IPS-NIHi7 (cell line): ENCODE measurements around the gene SLC9A3.

Experiments
- DNase-seq: peaks from one replicate; pipeline ENCODE4 v3.0.0; 2012; ENCODE audit warnings: mixed read lengths; ENCODE audit errors: extremely low spot score

Gene SLC9A3

GRCh38 chr5:430214-430925 lies 93.9 kb downstream of the SLC9A3 start:
- DNase-seq, result no peak

- no peak for DNase-seq
Observed at GRCh38 chr5:429453-430188, 94.6 kb downstream of the SLC9A3 start.

GRCh38 chr5:428754-429452 lies 95.3 kb downstream of the SLC9A3 start:
- no peak for DNase-seq

DNA sequence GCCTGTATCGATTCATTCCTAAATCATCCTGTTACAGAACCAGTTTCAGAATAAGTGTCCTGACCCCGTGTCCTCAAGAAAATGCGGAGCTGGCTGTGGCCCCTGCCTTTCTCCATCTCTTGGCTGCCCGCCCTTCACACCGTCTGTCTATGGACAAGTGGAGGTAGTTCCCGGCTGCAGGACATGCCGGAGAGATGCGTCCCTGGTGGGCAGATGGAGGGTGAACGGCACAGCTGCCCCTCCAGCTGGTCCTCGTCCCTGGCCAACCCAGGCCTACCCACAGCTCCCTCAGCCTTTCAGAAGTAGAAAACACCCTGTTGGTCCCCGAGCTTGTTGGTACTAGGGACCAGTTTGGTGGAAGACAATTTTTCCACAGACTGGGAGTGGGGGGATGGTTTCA lies 96.0 kb downstream of the SLC9A3 start:
- DNase-seq, result no peak

DNA sequence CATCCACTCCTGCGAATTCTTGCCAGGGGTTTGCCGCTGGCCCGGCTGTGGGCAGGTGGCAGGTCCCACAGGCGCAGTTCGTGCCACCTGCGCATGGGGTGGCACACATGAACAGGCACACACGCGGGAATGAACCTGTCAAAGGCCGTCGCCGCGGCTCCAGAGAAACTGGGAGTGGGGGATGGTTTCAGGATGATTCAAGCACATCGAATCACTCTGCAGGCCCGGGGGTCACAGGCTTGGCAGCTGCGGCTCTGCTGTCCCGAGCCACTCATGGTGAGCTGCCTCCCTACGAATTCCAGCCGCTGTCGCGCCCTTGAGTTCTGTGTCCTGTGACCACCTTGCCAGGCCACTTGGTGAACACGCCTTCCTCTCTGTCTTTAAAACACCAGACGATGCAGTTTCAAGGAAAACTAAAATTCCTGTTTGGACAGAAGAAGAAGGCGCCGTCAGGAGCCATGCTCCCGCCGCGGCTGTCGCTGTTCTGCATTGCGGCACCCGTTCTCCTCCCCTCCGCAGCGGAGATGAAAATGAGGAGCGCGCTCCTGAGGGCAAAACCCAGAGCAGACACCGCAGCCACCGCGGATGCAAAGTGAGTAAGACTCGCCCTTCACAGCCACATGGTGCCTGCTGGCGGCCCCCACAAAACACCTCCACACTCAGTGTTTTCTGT lies 96.7 kb downstream of the SLC9A3 start:
- no peak for DNase-seq

- no peak for DNase-seq
Observed at GRCh38 chr5:426392-426976, 97.8 kb downstream of the SLC9A3 start.

DNA sequence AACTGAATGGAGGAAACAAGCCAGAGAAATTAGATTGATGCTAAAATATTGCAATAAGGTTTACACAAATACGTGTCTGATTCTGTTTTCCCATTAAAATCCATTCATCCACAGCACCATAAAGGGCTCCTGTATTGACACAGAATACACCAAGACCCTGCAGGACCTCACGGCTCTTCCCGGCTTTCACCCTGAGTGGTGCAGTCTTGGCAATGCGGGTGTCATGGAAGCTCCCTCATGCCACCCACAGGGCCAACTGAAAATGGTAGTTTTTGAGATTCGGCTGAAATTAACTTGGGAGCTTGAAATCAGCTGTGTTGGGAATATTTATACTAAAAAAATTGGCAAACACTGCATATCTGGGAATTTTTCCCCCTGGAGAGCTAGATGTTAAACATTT lies 98.5 kb downstream of the SLC9A3 start:
- no peak for DNase-seq

DNA sequence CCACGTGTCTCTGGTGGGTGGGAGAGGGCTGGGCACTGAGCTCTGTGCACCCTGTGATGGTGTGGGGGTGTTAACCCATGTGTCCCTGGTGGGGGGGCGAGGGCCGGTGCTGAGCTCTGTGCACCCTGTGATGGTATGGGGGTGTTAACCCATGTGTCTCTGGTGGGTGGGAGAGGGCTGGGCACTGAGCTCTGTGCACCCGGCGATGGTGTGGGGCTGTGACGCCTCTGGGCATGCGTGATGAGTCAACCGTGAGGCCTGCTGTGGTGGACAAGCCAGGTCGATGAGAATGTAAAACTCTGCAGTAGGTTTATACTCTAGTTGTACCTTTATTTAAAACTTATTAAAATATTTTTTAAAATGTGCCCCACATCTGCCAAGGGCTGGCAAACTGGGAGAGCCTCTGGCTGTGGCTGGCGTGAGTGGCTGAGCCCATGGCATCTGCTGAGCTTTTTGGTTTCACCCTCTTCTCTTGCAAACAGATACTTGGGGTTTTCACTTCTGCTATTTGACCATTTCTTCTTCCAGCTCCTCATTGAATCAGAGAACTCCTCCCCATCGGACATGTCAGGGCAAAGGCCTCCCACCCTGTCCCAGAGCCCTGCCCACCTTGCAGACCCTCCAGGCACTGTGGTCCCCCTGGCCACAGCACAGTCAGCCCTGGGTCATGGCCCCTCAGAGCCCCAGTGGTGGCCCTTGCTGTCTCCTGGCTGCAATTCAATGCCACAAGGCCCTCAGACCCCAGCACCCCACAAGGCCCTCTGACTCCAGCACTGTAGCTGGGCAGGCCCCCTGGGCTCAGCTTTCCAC lies 99.7 kb downstream of the SLC9A3 start:
- no peak for DNase-seq

DNA sequence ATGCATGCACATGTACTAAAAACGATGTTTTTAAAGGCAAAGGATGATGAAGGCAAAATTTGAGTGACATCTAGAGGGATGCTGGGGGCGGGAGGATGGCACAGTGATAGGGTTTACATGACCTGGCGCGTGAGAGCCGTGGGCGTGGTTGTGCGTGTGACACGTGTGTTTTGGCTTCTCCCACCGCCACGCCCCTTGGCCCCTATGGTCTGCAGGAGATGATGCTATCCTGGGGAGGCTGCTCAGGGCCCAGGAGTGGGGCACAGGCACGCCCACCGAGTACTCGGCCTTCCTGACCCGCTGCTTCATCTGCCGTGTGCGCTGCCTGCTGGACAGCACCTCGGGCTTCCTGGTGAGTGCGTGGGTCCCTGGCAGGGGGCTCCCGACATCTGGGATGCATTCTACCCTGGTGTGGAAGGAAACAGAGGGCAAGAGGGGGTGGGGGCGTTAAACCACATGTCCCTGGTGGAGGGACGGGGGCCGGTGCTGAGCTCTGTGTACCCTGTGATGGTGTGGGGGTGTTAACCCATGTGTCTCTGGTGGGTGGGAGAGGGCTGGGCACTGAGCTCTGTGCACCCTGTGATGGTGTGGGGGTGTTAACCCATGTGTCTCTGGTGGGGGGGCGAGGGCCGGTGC lies 100.5 kb downstream of the SLC9A3 start:
- DNase-seq, result no peak

- no peak for DNase-seq
Observed at GRCh38 chr5:423233-423565, 101.0 kb downstream of the SLC9A3 start.

- no peak for DNase-seq
Observed at GRCh38 chr5:422323-423232, 101.7 kb downstream of the SLC9A3 start.

GRCh38 chr5:421901-422300 lies 102.3 kb downstream of the SLC9A3 start:
- DNase-seq, result no peak

DNA sequence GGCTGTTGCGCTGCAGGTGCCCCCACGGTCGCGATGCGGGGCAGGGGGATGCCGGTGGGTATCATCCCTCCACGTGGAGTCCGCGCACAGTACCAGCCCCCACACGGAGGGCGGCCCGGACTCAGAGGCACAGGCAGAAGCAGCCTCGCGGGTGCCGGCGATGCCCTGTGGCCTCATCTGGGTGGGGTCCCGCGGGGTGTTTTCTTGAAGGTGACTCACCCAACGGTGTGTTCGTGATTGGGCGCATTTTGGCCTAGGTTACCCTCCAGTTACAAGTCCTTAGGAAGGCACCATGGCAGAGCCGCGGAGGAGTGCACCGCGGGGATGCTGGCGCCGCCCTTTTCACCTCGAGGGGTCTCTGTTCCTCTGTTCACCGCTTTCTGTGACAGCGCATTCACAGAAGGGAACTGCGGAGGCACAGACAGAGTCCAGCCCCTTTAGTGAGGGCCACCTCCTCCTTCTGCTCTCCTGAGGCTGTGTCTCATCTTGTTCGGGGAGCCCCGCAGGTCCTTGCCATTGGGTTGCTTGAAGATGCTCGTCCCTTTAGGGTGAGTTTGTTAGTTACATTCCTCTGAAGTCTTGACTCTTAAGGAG lies 102.9 kb downstream of the SLC9A3 start:
- DNase-seq, result no peak

DNA sequence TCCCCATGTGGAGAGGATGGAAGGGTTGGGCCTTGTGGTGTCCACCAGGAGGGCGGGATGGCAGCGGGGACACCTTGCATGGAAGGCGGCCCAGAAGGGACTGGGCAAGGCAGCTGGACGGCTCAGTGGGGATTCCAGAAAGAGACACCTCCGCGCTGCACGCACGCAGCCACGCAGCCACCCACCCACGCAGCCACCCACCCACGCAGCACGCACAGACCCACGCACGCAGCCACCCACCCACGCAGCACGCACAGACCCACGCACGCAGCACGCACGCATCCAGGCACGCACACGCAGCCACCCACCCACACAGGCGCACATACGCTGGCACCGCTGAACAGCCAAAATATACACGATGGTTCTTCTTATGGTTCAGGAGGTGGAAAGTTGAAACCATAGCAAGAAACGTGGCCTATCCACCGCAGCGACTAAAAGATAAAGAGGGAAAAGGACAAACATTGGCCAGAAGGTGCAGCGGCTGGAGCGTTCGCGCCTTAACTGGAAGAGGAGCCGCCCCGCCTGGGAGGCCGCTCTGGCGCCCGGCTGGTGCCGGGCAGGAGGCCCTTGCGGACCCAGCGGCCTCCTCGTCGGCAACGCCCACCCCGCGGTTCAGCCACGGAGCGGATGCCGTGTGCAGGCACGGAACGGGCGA lies 103.5 kb downstream of the SLC9A3 start:
- no peak for DNase-seq
